HepG2 (cell line): ENCODE data around the gene DOCK11. TPM values are rescaled to one million over a fixed set of nuclear protein-coding genes. Genes with fewer than 3 reads are reported as not detected.
A peak's percentile ranks its signal among the peaks of the same experiment; 100 is the strongest.

ENCODE experiments used
- CENPX ChIP-seq: sonication (generic); formaldehyde crosslinking; IDR thresholded peaks from 2 replicates; pipeline ENCODE4 v1.9.0; 2021; ENCODE audit warnings: mild to moderate bottlenecking, missing genetic modification reagents, moderate library complexity
- EZH2 ChIP-seq: conservative IDR thresholded peaks from 2 replicates; pipeline ENCODE4 v1.6.1; 2012; ENCODE audit warnings: mild to moderate bottlenecking, low read depth, low read length, moderate library complexity
- GFI1 ChIP-seq: sonication (generic); formaldehyde crosslinking; IDR thresholded peaks from 2 replicates; pipeline ENCODE4 v1.5.0; 2020; ENCODE audit warnings: missing genetic modification reagents, mild to moderate bottlenecking, borderline replicate concordance
- RFX1 ChIP-seq: fragments of 450-650 bp; IDR thresholded peaks from 2 replicates; pipeline ENCODE4 v1.6.1; 2017
- ZNF230 ChIP-seq: sonication (generic); formaldehyde crosslinking; IDR thresholded peaks from 2 replicates; pipeline ENCODE4 v1.4.0; 2020; ENCODE audit warnings: mild to moderate bottlenecking, missing genetic modification reagents
- ZNF878 ChIP-seq: sonication (generic); formaldehyde crosslinking; IDR thresholded peaks from 2 replicates; pipeline ENCODE4 v1.8.1; 2023; ENCODE audit warnings: mild to moderate bottlenecking, missing genetic modification reagents, moderate library complexity
- ZSCAN22 ChIP-seq: sonication (generic); formaldehyde crosslinking; IDR thresholded peaks from 2 replicates; pipeline ENCODE4 v1.4.0; 2020; ENCODE audit warnings: mild to moderate bottlenecking, missing genetic modification reagents
- polyA plus RNA-seq, 8 experiments: library from polyadenylated mRNA; depleted of rRNA in 3 of 8; stranded (reverse) in 7 of 8; unstranded in 1 of 8; fragments of >200 nt; fragmentation: Illumina TruSeq in 4 of 8; extraction: Trizol in 4 of 8; gene quantifications; 2 replicates each; pipeline versions ENCODE4 v1.2.1 to v1.2.3, GENCODE V29; 2011 to 2016; ENCODE audit warnings: low read depth in 4 of 8, missing spikeins in 1 of 8, mixed read lengths in 1 of 8; ENCODE audit not compliant: insufficient read depth in 1 of 8
- total RNA-seq, 5 experiments: library from RNA; depleted of rRNA; stranded (reverse); fragments of >200 nt; fragmentation: Illumina TruSeq; extraction: Trizol; gene quantifications; 2 replicates each; pipeline ENCODE4 v1.2.3, GENCODE V29; 2016; ENCODE audit warnings: low read depth in 1 of 5
- TF ChIP-seq, protein P1 (sequence below): sonication (generic); formaldehyde crosslinking; IDR thresholded peaks from 2 replicates; pipeline ENCODE4 v1.4.0; 2020; ENCODE audit warnings: missing genetic modification reagents
- TF ChIP-seq, protein P2 (sequence below): sonication (generic); formaldehyde crosslinking; IDR thresholded peaks from 2 replicates; pipeline ENCODE4 v1.5.1; 2020; ENCODE audit warnings: missing genetic modification reagents, mild to moderate bottlenecking, borderline replicate concordance
- TF ChIP-seq, protein P3 (sequence below): sonication (generic); formaldehyde crosslinking; IDR thresholded peaks from 2 replicates; pipeline ENCODE4 v1.5.1; 2020; ENCODE audit warnings: mild to moderate bottlenecking, missing genetic modification reagents, borderline replicate concordance
- TF ChIP-seq, protein P4 (sequence below): IDR thresholded peaks from 2 replicates; pipeline ENCODE4 v1.6.1; 2016; ENCODE audit warnings: missing genetic modification reagents, missing compliant biosample characterization
- TF ChIP-seq, protein P5 (sequence below): sonication (generic); formaldehyde crosslinking; conservative IDR thresholded peaks from 2 replicates; pipeline ENCODE4 v1.4.0; 2020; ENCODE audit warnings: missing genetic modification reagents
- TF ChIP-seq, protein P6 (sequence below): sonication (generic); formaldehyde crosslinking; IDR thresholded peaks from 2 replicates; pipeline ENCODE4 v1.5.1; 2020; ENCODE audit warnings: missing genetic modification reagents, mild to moderate bottlenecking, borderline replicate concordance

DOCK11 gene
- total and polyA plus RNA-seq, 2 of the 13 experiments (the other 11 are each of a cell fraction or from before 2014, with no cell fraction given) = 0.02 to 0.12 TPM

DNA sequence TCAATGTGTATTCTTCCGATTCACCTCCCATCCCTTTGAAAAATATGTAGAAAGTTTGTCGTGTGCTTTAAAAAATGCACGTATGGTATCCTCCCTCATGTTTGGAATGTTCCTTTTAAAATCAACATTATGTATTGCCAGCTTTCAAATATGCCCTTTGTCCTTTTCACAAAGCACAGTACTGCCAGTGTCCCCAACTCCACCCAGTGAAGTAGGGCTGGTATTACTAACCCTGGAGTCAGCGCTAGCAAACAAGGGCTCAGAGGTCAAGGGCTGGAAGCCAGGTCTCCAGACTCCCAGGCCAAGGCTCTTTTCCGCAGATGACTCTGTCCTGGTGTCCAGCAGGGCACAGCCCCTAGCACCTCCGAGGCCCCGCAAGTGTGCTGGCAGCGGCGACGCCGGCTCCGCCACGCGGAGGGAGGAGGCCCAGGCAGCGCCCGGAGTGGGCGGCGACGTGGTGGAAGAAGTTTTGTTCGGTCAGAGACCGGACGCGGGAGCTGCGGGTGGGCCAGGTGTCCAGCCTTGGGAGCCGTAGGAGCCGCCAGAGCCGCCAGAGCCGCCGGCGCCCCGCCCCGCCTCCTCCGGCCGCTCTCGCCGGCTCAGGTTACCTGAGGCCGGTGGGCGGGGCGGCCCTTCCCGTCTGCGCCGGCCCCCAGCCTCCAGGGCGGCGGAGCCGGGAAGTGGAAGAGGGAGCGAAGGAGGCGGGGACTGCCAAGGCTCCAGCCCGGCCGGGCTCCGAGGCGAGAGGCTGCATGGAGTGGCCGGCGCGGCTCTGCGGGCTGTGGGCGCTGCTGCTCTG is 231.5 kb downstream of the DOCK11 start, which contains the start of gene IL13RA1 (continued):
- TF ChIP-seq, protein P1, sequence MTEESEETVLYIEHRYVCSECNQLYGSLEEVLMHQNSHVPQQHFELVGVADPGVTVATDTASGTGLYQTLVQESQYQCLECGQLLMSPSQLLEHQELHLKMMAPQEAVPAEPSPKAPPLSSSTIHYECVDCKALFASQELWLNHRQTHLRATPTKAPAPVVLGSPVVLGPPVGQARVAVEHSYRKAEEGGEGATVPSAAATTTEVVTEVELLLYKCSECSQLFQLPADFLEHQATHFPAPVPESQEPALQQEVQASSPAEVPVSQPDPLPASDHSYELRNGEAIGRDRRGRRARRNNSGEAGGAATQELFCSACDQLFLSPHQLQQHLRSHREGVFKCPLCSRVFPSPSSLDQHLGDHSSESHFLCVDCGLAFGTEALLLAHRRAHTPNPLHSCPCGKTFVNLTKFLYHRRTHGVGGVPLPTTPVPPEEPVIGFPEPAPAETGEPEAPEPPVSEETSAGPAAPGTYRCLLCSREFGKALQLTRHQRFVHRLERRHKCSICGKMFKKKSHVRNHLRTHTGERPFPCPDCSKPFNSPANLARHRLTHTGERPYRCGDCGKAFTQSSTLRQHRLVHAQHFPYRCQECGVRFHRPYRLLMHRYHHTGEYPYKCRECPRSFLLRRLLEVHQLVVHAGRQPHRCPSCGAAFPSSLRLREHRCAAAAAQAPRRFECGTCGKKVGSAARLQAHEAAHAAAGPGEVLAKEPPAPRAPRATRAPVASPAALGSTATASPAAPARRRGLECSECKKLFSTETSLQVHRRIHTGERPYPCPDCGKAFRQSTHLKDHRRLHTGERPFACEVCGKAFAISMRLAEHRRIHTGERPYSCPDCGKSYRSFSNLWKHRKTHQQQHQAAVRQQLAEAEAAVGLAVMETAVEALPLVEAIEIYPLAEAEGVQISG (CRISPR knock-in tag) = peak; percentile 51; the same call in 1 of the 2 replicates
- TF ChIP-seq RFX1 (no peak), ZNF878 (CRISPR knock-in tag) (0 out of 2 replicates have a peak, but pooled peaks have one; percentile 73), CENPX (CRISPR knock-in tag) (no peak), ZSCAN22 (CRISPR knock-in tag) (no peak), GFI1 (CRISPR knock-in tag) (peak; percentile 69; the same call in 1 of the 2 replicates), EZH2 (no peak), ZNF230 (CRISPR knock-in tag) (no peak)
- TF ChIP-seq, protein P2, sequence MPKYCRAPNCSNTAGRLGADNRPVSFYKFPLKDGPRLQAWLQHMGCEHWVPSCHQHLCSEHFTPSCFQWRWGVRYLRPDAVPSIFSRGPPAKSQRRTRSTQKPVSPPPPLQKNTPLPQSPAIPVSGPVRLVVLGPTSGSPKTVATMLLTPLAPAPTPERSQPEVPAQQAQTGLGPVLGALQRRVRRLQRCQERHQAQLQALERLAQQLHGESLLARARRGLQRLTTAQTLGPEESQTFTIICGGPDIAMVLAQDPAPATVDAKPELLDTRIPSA (CRISPR knock-in tag) = no peak
- TF ChIP-seq, protein P3, sequence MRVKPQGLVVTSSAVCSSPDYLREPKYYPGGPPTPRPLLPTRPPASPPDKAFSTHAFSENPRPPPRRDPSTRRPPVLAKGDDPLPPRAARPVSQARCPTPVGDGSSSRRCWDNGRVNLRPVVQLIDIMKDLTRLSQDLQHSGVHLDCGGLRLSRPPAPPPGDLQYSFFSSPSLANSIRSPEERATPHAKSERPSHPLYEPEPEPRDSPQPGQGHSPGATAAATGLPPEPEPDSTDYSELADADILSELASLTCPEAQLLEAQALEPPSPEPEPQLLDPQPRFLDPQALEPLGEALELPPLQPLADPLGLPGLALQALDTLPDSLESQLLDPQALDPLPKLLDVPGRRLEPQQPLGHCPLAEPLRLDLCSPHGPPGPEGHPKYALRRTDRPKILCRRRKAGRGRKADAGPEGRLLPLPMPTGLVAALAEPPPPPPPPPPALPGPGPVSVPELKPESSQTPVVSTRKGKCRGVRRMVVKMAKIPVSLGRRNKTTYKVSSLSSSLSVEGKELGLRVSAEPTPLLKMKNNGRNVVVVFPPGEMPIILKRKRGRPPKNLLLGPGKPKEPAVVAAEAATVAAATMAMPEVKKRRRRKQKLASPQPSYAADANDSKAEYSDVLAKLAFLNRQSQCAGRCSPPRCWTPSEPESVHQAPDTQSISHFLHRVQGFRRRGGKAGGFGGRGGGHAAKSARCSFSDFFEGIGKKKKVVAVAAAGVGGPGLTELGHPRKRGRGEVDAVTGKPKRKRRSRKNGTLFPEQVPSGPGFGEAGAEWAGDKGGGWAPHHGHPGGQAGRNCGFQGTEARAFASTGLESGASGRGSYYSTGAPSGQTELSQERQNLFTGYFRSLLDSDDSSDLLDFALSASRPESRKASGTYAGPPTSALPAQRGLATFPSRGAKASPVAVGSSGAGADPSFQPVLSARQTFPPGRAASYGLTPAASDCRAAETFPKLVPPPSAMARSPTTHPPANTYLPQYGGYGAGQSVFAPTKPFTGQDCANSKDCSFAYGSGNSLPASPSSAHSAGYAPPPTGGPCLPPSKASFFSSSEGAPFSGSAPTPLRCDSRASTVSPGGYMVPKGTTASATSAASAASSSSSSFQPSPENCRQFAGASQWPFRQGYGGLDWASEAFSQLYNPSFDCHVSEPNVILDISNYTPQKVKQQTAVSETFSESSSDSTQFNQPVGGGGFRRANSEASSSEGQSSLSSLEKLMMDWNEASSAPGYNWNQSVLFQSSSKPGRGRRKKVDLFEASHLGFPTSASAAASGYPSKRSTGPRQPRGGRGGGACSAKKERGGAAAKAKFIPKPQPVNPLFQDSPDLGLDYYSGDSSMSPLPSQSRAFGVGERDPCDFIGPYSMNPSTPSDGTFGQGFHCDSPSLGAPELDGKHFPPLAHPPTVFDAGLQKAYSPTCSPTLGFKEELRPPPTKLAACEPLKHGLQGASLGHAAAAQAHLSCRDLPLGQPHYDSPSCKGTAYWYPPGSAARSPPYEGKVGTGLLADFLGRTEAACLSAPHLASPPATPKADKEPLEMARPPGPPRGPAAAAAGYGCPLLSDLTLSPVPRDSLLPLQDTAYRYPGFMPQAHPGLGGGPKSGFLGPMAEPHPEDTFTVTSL (CRISPR knock-in tag) = peak; percentile 81; the same call in 1 of the 2 replicates
- TF ChIP-seq, protein P4, sequence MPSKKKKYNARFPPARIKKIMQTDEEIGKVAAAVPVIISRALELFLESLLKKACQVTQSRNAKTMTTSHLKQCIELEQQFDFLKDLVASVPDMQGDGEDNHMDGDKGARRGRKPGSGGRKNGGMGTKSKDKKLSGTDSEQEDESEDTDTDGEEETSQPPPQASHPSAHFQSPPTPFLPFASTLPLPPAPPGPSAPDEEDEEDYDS (CRISPR knock-in tag) = 0 out of 2 replicates have a peak, but pooled peaks have one; percentile 7
- TF ChIP-seq, protein P5, sequence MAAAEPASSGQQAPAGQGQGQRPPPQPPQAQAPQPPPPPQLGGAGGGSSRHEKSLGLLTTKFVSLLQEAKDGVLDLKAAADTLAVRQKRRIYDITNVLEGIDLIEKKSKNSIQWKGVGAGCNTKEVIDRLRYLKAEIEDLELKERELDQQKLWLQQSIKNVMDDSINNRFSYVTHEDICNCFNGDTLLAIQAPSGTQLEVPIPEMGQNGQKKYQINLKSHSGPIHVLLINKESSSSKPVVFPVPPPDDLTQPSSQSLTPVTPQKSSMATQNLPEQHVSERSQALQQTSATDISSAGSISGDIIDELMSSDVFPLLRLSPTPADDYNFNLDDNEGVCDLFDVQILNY (CRISPR knock-in tag) = no peak
- TF ChIP-seq, protein P6, sequence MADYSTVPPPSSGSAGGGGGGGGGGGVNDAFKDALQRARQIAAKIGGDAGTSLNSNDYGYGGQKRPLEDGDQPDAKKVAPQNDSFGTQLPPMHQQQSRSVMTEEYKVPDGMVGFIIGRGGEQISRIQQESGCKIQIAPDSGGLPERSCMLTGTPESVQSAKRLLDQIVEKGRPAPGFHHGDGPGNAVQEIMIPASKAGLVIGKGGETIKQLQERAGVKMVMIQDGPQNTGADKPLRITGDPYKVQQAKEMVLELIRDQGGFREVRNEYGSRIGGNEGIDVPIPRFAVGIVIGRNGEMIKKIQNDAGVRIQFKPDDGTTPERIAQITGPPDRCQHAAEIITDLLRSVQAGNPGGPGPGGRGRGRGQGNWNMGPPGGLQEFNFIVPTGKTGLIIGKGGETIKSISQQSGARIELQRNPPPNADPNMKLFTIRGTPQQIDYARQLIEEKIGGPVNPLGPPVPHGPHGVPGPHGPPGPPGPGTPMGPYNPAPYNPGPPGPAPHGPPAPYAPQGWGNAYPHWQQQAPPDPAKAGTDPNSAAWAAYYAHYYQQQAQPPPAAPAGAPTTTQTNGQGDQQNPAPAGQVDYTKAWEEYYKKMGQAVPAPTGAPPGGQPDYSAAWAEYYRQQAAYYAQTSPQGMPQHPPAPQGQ (CRISPR knock-in tag) = no peak
